H1 (cell line): ENCODE results near the gene NUDT3. TPM values are rescaled to one million over a fixed set of nuclear protein-coding genes. Genes with fewer than 3 reads are reported as not detected.

Experiments used
- CTCF ChIA-PET: fragments of 300-600 bp; sonication (Branson Sonifier 250); formaldehyde crosslinking; loops from one replicate; lab custom pipeline; 2021; ENCODE audit not compliant: partially characterized antibody; lab: Charles Lee
- POLR2A ChIA-PET: fragments of 300-600 bp; sonication (Branson Sonifier 250); formaldehyde crosslinking; loops from one replicate; lab custom pipeline; 2021; ENCODE audit warnings: inconsistent platforms; ENCODE audit not compliant: partially characterized antibody; lab: Charles Lee
- DNase-seq, 2 experiments: peaks; one replicate each; pipeline versions ENCODE4 v3.0.0 to v3.0.0-alpha.2; 2010 to 2022; ENCODE audit warnings: low spot score in 2 of 2, low read depth in 1 of 2, mixed read lengths in 1 of 2
- FAIRE-seq: peaks from 2 replicates; lab custom pipeline; 2011; peaks lifted over from hg19 to GRCh38; lab: Jason Lieb, UNC
- H2AFZ ChIP-seq: 2 replicates; pipeline ENCODE4 v1.8.1; 2012; ENCODE audit warnings: low read length, inconsistent platforms
- H2AK5ac ChIP-seq: 2 replicates; pipeline ENCODE4 v1.6.1; 2013; ENCODE audit warnings: low read depth, low read length
- H2BK120ac ChIP-seq: replicated peaks from 2 replicates; pipeline ENCODE3; 2013; ENCODE audit warnings: low read depth, low read length, inconsistent platforms
- H2BK12ac ChIP-seq: 2 replicates; pipeline ENCODE4 v1.6.1; 2013; ENCODE audit warnings: low read depth, low read length
- H2BK15ac ChIP-seq: 2 replicates; pipeline ENCODE4 v1.6.1; 2013; ENCODE audit warnings: low read length
- H2BK20ac ChIP-seq: 2 replicates; pipeline ENCODE4 v1.6.1; 2013; ENCODE audit warnings: low read length
- H2BK5ac ChIP-seq: 2 replicates; pipeline ENCODE4 v1.6.1; 2013; ENCODE audit warnings: low read depth, low read length
- H3K14ac ChIP-seq: 2 replicates; pipeline ENCODE4 v1.6.1; 2013; ENCODE audit warnings: inconsistent platforms; ENCODE audit not compliant: insufficient read length
- H3K18ac ChIP-seq: 2 replicates; pipeline ENCODE4 v1.6.1; 2013; ENCODE audit warnings: low read length; ENCODE audit errors: extremely low read depth
- H3K23ac ChIP-seq: 2 replicates; pipeline ENCODE4 v1.6.1; 2013; ENCODE audit warnings: inconsistent platforms; ENCODE audit not compliant: insufficient read length
- H3K23me2 ChIP-seq: 2 replicates; pipeline ENCODE4 v1.6.1; 2013; ENCODE audit warnings: low read depth, low read length
- H3K27ac ChIP-seq: 2 replicates; pipeline ENCODE4 v1.6.1; 2011; ENCODE audit warnings: low read depth, low read length, inconsistent platforms
- H3K27me3 ChIP-seq, 4 experiments: replicated peaks in 1 of 4; 1 replicate in 1 of 4; 2 replicates in 3 of 4; pipeline versions ENCODE4 v1.6.1 to v1.8.1; 2011 to 2013; ENCODE audit warnings: low read length in 3 of 4, mild to moderate bottlenecking in 3 of 4, inconsistent platforms in 2 of 4, mixed read lengths in 2 of 4, moderate library complexity in 1 of 4; ENCODE audit not compliant: control insufficient read depth in 3 of 4, insufficient read depth in 3 of 4; ENCODE audit errors: extremely low read depth in 1 of 4
- H3K36me3 ChIP-seq, 4 experiments: 2 replicates each; pipeline versions ENCODE4 v1.6.1 to v1.8.1; 2011 to 2013; ENCODE audit warnings: mild to moderate bottlenecking in 4 of 4, low read length in 3 of 4, moderate library complexity in 2 of 4, control low read depth in 1 of 4, inconsistent platforms in 1 of 4; ENCODE audit not compliant: insufficient read depth in 4 of 4, control insufficient read depth in 2 of 4
- H3K4ac ChIP-seq: replicated peaks from 2 replicates; pipeline ENCODE3; 2013; ENCODE audit warnings: low read length, low read depth, mixed read lengths, inconsistent platforms; ENCODE audit not compliant: insufficient read length
- H3K4me1 ChIP-seq, 4 experiments: replicated peaks in 1 of 4; 1 replicate in 1 of 4; 2 replicates in 3 of 4; pipeline versions ENCODE4 v1.6.1 to v1.8.1; 2011 to 2013; ENCODE audit warnings: low read length in 3 of 4, inconsistent platforms in 2 of 4, mixed read lengths in 1 of 4; ENCODE audit not compliant: insufficient read depth in 4 of 4, control insufficient read depth in 3 of 4
- H3K4me2 ChIP-seq, 2 experiments: 2 replicates each; pipeline versions ENCODE4 v1.6.1 to v1.8.1; 2011 to 2013; ENCODE audit warnings: low read depth in 2 of 2, low read length in 2 of 2, control low read depth in 1 of 2, inconsistent platforms in 1 of 2, mild to moderate bottlenecking in 1 of 2; ENCODE audit not compliant: insufficient read depth in 1 of 2
- H3K4me3 ChIP-seq, 4 experiments: fragments of 200-600, 300-600 bp in 1 of 4; sonication (generic), shearing (Covaris generic), sonication (Bioruptor Twin) in 1 of 4; 2 replicates each; pipeline versions ENCODE4 v1.5.1 to v1.8.1; 2011 to 2016; ENCODE audit warnings: low read length in 4 of 4, low read depth in 3 of 4, control low read depth in 2 of 4, inconsistent platforms in 2 of 4, mild to moderate bottlenecking in 2 of 4, mixed read lengths in 1 of 4, moderate library complexity in 1 of 4; ENCODE audit not compliant: insufficient read depth in 2 of 4; ENCODE audit errors: extremely low read depth in 1 of 4
- H3K56ac ChIP-seq: replicated peaks from 2 replicates; pipeline ENCODE3; 2013; ENCODE audit warnings: low read depth, mild to moderate bottlenecking, mixed read lengths, low read length, inconsistent platforms; ENCODE audit not compliant: insufficient read length
- H3K79me1 ChIP-seq: 2 replicates; pipeline ENCODE4 v1.6.1; 2013; ENCODE audit warnings: low read depth, low read length, control low read depth
- H3K79me2 ChIP-seq, 2 experiments: 2 replicates each; pipeline versions ENCODE4 v1.6.1 to v1.8.1; 2012 to 2013; ENCODE audit warnings: low read length in 2 of 2, mild to moderate bottlenecking in 2 of 2, inconsistent platforms in 1 of 2; ENCODE audit not compliant: insufficient read depth in 2 of 2, control insufficient read depth in 1 of 2
- H3K9ac ChIP-seq, 4 experiments: replicated peaks in 1 of 4; 1 replicate in 1 of 4; 2 replicates in 3 of 4; pipeline versions ENCODE4 v1.6.1 to v1.8.1; 2011 to 2013; ENCODE audit warnings: low read depth in 3 of 4, low read length in 3 of 4, control low read depth in 2 of 4, mild to moderate bottlenecking in 2 of 4, moderate library complexity in 2 of 4, inconsistent platforms in 1 of 4; ENCODE audit errors: extremely low read depth in 1 of 4
- H3K9me3 ChIP-seq, 2 experiments: 2 replicates each; pipeline versions ENCODE4 v1.6.1 to v1.8.1; 2012 to 2013; ENCODE audit warnings: mild to moderate bottlenecking in 2 of 2, moderate library complexity in 2 of 2, control low read depth in 1 of 2, inconsistent platforms in 1 of 2, low read depth in 1 of 2, low read length in 1 of 2, mixed read lengths in 1 of 2; ENCODE audit not compliant: insufficient read depth in 2 of 2
- H4K20me1 ChIP-seq, 2 experiments: replicated peaks in 1 of 2; 2 replicates each; pipeline versions ENCODE3 to v1.8.1; 2011 to 2013; ENCODE audit warnings: inconsistent platforms in 2 of 2, low read length in 2 of 2, mild to moderate bottlenecking in 1 of 2; ENCODE audit not compliant: insufficient read depth in 2 of 2, control insufficient read depth in 1 of 2
- H4K5ac ChIP-seq: 2 replicates; pipeline ENCODE4 v1.6.1; 2013; ENCODE audit warnings: low read length, low read depth, mixed read lengths, inconsistent platforms; ENCODE audit not compliant: insufficient read length
- H4K8ac ChIP-seq: 2 replicates; pipeline ENCODE4 v1.8.0; 2013; ENCODE audit warnings: mild to moderate bottlenecking, moderate library complexity, low read length, inconsistent platforms; ENCODE audit not compliant: insufficient read depth; ENCODE audit errors: extremely low read depth
- H4K91ac ChIP-seq: replicated peaks from 2 replicates; pipeline ENCODE3; 2013; ENCODE audit warnings: low read length, mixed read lengths, inconsistent platforms; ENCODE audit not compliant: insufficient read length
- EZH2 ChIP-seq: fragments of 200-600 bp; sonication (generic); IDR thresholded peaks from 2 replicates; pipeline ENCODE4 v1.7.1; 2012; ENCODE audit warnings: low read depth, mild to moderate bottlenecking, moderate library complexity, low read length, inconsistent platforms; ENCODE audit not compliant: severe bottlenecking
- GABPA ChIP-seq: IDR thresholded peaks from 2 replicates; pipeline ENCODE4 v1.6.1; 2011; ENCODE audit warnings: mild to moderate bottlenecking, low read length, moderate library complexity, borderline replicate concordance; ENCODE audit not compliant: insufficient read depth
- MAFK ChIP-seq: IDR thresholded peaks from 2 replicates; pipeline ENCODE4 v1.6.1; 2012; ENCODE audit warnings: low read depth, mild to moderate bottlenecking, improper control_type of control experiment, low read length
- SIN3A ChIP-seq, 2 experiments: IDR thresholded peaks in 1 of 2; conservative IDR thresholded peaks in 1 of 2; 2 replicates each; pipeline ENCODE4 v1.6.1; 2011 to 2012; ENCODE audit warnings: low read length in 2 of 2, improper control_type of control experiment in 1 of 2, low read depth in 1 of 2, mild to moderate bottlenecking in 1 of 2
- SP4 ChIP-seq: IDR thresholded peaks from 2 replicates; pipeline ENCODE4 v1.6.1; 2012; ENCODE audit warnings: low read length, inconsistent platforms
- ZNF274 ChIP-seq: IDR thresholded peaks from 2 replicates; pipeline ENCODE4 v1.7.0; 2012; ENCODE audit warnings: low read length, borderline replicate concordance; ENCODE audit errors: extremely low read depth
- WGBS, 2 experiments: shearing (Covaris generic) in 1 of 2; methylation state at CpG; one replicate each; pipeline versions ENCODE4 v1.1.6 to v1.1.7; 2013 to 2015; ENCODE audit warnings: low lambda C conversion rate in 2 of 2, mixed read lengths in 2 of 2, inconsistent platforms in 1 of 2, low coverage in 1 of 2, missing lambda C conversion rate in 1 of 2; ENCODE audit not compliant: insufficient replicate concordance in 2 of 2, insufficient coverage in 1 of 2, insufficient read length in 1 of 2; ENCODE audit errors: extremely low coverage in 1 of 2, missing lambda C conversion rate in 1 of 2; 5-methylcytosine and 5-hydroxymethylcytosine counted together
- polyA plus RNA-seq, 7 experiments: library from polyadenylated mRNA; depleted of rRNA in 3 of 7; stranded (reverse) in 5 of 7; unstranded in 2 of 7; fragments of >200 nt in 5 of 7; fragments of 200-250 nt in 2 of 7; gene quantifications; 1 replicate in 5 of 7; 2 replicates in 1 of 7; 4 replicates in 1 of 7; pipeline versions ENCODE4 v1.2.1 to v1.2.3, GENCODE V29; 2011 to 2013; ENCODE audit warnings: missing spikeins in 2 of 7, mixed read lengths in 2 of 7
- total RNA-seq: library from RNA; stranded (reverse); fragmentation: NEBNext Ultra II Directional; extraction: Animal tissue kit (Norgen Biotek cat#: 25700); gene quantifications from 2 replicates; pipeline ENCODE4 v1.2.1, GENCODE V29; 2021
- TF ChIP-seq, protein P1 (sequence below): IDR thresholded peaks from 2 replicates; pipeline ENCODE4 v1.6.1; 2012; ENCODE audit warnings: inconsistent platforms

NUDT3 gene
- total and polyA plus RNA-seq, 2 of the 8 experiments (the other 6 are each of a cell fraction or from before 2014, with no cell fraction given): 14.1 to 36.9 TPM

GRCh38 chr6:34390531-34391472 lies 1.7 kb downstream of the NUDT3 start:
- no peaks in the 10 kb centered on the region for H3K9me3 ChIP-seq
- no peak overlapping the region for H3K18ac ChIP-seq
- H3K79me1 ChIP-seq: peaks cover 3% of the 10 kb centered on the region; the same call in 1 of the 2 replicates
- CTCF ChIA-PET: interaction anchor here (0.6 to 1.3 kb wide), 5 partner anchors 11 to 398 kb away, joined by 3 to 6 read pairs (median 4); no protein-coding TSS in a partner anchor
- H2BK120ac ChIP-seq: no peak overlapping the region
- H2BK15ac ChIP-seq: no peak overlapping the region; the same call in 1 of the 2 replicates
- no peak overlapping the region for H2AK5ac ChIP-seq
- no peak overlapping the region; the same call in 1 of the 2 replicates for H2BK5ac ChIP-seq
- H3K14ac ChIP-seq: no peak overlapping the region
- peak overlapping the region in 1 of 4 experiments; percentile 12; a peak in 4 of 7 replicates for H3K9ac ChIP-seq
- H3K23me2 ChIP-seq: peaks cover 5% of the 10 kb centered on the region; the same call in 1 of the 2 replicates
- H3K4ac ChIP-seq: peak overlapping the region; percentile 66
- H3K23ac ChIP-seq: no peak overlapping the region
- H3K27ac ChIP-seq: no peak overlapping the region
- no peak overlapping the region for H4K8ac ChIP-seq
- H3K36me3 ChIP-seq: no peaks in the 10 kb centered on the region
- FAIRE-seq (no peak), DNase-seq (no peak)
- peak overlapping the region; percentile 78 to 99 (median 83) for H3K4me3 ChIP-seq
- H4K20me1 ChIP-seq: peaks cover 0 to 5% of the 10 kb centered on the region in 2 experiments
- no peaks in the 10 kb centered on the region for H3K27me3 ChIP-seq
- H2BK20ac ChIP-seq: no peak overlapping the region
- H4K5ac ChIP-seq: no peak overlapping the region
- POLR2A ChIA-PET: interaction anchor here (1.0 to 9.4 kb wide), 9 partner anchors 9 to 188 kb away, joined by 3 to 108 read pairs (median 6); partner anchors contain the start of genes HMGA1, RPS10 and SMIM29
- no peak overlapping the region for H4K91ac ChIP-seq
- H2AFZ ChIP-seq: no peak overlapping the region
- H3K4me2 ChIP-seq: peak overlapping the region; percentile 83 to 85
- H3K56ac ChIP-seq: no peak overlapping the region
- H3K79me2 ChIP-seq: peaks cover 12 to 59% of the 10 kb centered on the region in 2 experiments
- 54% methylated on average over 14 of the region's 14 CpGs; no CpG with 5 or more reads in 1 of the 2 experiments for WGBS, 2 experiments
- no peak overlapping the region for H2BK12ac ChIP-seq
- H3K4me1 ChIP-seq: peaks cover 0 to 8% (median 3%) of the 10 kb centered on the region in 4 experiments; a peak in 4 of 7 replicates
- TF ChIP-seq, protein P1, sequence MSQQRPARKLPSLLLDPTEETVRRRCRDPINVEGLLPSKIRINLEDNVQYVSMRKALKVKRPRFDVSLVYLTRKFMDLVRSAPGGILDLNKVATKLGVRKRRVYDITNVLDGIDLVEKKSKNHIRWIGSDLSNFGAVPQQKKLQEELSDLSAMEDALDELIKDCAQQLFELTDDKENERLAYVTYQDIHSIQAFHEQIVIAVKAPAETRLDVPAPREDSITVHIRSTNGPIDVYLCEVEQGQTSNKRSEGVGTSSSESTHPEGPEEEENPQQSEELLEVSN: no peak
- TF ChIP-seq SP4 (no peak), GABPA (no peak), SIN3A (conservative IDR thresholded peaks at IDR 0.05 in 1 of 2, IDR thresholded peaks at IDR 0.05 in 1 of 2; ENCODE audit: low read depth in 1 of 2, low read length in 2 of 2) (0 out of 4 replicates have a peak, but pooled peaks of 1 of the 2 experiments have one; percentile 36), MAFK (no peak), ZNF274 (no peak), EZH2 (no peak)
